B cell (primary cell): ENCODE results near the gene CEMIP2. TPM values are rescaled to one million over a fixed set of nuclear protein-coding genes. Genes with fewer than 3 reads are reported as not detected.

Experiments used
- ATAC-seq: fragments of 200-7000 bp; cut with Tn5 transposase; one replicate; pipeline ENCODE4 v1.10.0; 2021; ENCODE audit warnings: low read depth, mild to moderate bottlenecking, moderate number of reproducible peaks, moderate library complexity
- CTCF ChIA-PET: fragments of 350-600 bp; sonication (Branson Sonifier 250); formaldehyde crosslinking; loops from one replicate; lab custom pipeline; 2021; ENCODE audit warnings: antibody characterized with exemption, inconsistent platforms; lab: Charles Lee
- POLR2A ChIA-PET: fragments of 350-600 bp; sonication (Branson Sonifier 250); formaldehyde crosslinking; loops from one replicate; lab custom pipeline; 2021; ENCODE audit warnings: antibody characterized with exemption; lab: Charles Lee
- DNase-seq: peaks from one replicate; pipeline ENCODE4 v3.0.0; 2013
- H2AFZ ChIP-seq: 2 replicates; pipeline ENCODE4 v1.6.1; 2012; ENCODE audit warnings: mild to moderate bottlenecking, low read depth, low read length; ENCODE audit not compliant: insufficient read depth, poor library complexity, severe bottlenecking
- H3K27ac ChIP-seq, 2 donors: 1 replicate in 1 of 2; 2 replicates in 1 of 2; pipeline ENCODE4 v1.5.1; 2012 to 2013; ENCODE audit warnings: low read length in 2 of 2, mild to moderate bottlenecking in 2 of 2, moderate library complexity in 1 of 2
- H3K27me3 ChIP-seq, 4 experiments: fragments of 200-600 bp in 1 of 4; sonication (generic) in 1 of 4; replicated peaks in 1 of 4; 1 replicate in 2 of 4; 2 replicates in 2 of 4; pipeline versions ENCODE4 v1.6.1 to v1.7.0; 2013 to 2016; ENCODE audit warnings: low read length in 3 of 4, mild to moderate bottlenecking in 2 of 4, mixed read lengths in 1 of 4, moderate library complexity in 1 of 4; ENCODE audit not compliant: insufficient read depth in 4 of 4, control insufficient read depth in 3 of 4; ENCODE audit errors: control extremely low read depth in 1 of 4
- H3K36me3 ChIP-seq, 2 experiments: replicated peaks in 1 of 2; 1 replicate in 1 of 2; 2 replicates in 1 of 2; pipeline versions ENCODE4 v1.6.1 to v1.7.1; 2013; ENCODE audit warnings: low read length in 1 of 2; ENCODE audit not compliant: insufficient read depth in 2 of 2, control insufficient read depth in 1 of 2; ENCODE audit errors: control extremely low read depth in 1 of 2, extremely low read depth in 1 of 2
- H3K4me1 ChIP-seq, 2 donors: fragments of 200-600 bp in 1 of 2; sonication (generic) in 1 of 2; 1 replicate in 1 of 2; 2 replicates in 1 of 2; pipeline versions ENCODE4 v1.5.1 to v1.6.1; 2013 to 2017; ENCODE audit warnings: low read length in 2 of 2; ENCODE audit not compliant: control insufficient read depth in 2 of 2, insufficient read depth in 2 of 2
- H3K4me2 ChIP-seq: replicated peaks from 2 replicates; pipeline ENCODE3; 2012; ENCODE audit warnings: mild to moderate bottlenecking, low read depth, low read length; ENCODE audit not compliant: poor library complexity, severe bottlenecking
- H3K4me3 ChIP-seq, 5 experiments: fragments of 200-600 bp in 1 of 5; sonication (generic) in 1 of 5; 1 replicate in 3 of 5; 2 replicates in 2 of 5; pipeline versions ENCODE4 v1.5.1 to v1.7.0; 2011 to 2016; ENCODE audit warnings: low read length in 4 of 5, mild to moderate bottlenecking in 4 of 5, low read depth in 2 of 5, control low read depth in 1 of 5, moderate library complexity in 1 of 5; ENCODE audit not compliant: insufficient read depth in 1 of 5; ENCODE audit errors: control extremely low read depth in 1 of 5, extremely low read depth in 1 of 5
- H3K79me2 ChIP-seq: fragments of 200-600 bp; sonication (generic); one replicate; pipeline ENCODE4 v1.6.0; 2016; ENCODE audit warnings: low read length; ENCODE audit not compliant: control insufficient read depth, insufficient read depth
- H3K9ac ChIP-seq: fragments of 200-600 bp; sonication (generic); 2 replicates; pipeline ENCODE4 v1.6.1; 2017; ENCODE audit warnings: mild to moderate bottlenecking, low read length, moderate library complexity
- H3K9me3 ChIP-seq, 3 donors: one replicate each; pipeline versions ENCODE4 v1.6.1 to v1.7.1; 2013; ENCODE audit warnings: low read length in 2 of 3; ENCODE audit not compliant: control insufficient read depth in 2 of 3, insufficient read depth in 1 of 3; ENCODE audit errors: control extremely low read depth in 1 of 3
- H4K20me1 ChIP-seq: 2 replicates; pipeline ENCODE4 v1.6.0; 2012; ENCODE audit warnings: mild to moderate bottlenecking, low read length; ENCODE audit not compliant: insufficient read depth, control insufficient read depth, poor library complexity, severe bottlenecking
- H3K27ac Mint-ChIP-seq: one replicate; pipeline ENCODE4 v1.8.0; 2021; ENCODE audit warnings: mixed read lengths
- H3K27me3 Mint-ChIP-seq: one replicate; pipeline ENCODE4 v1.8.0; 2021; ENCODE audit warnings: mixed read lengths
- H3K4me1 Mint-ChIP-seq: one replicate; pipeline ENCODE4 v1.8.0; 2021; ENCODE audit warnings: mixed read lengths
- H3K4me3 Mint-ChIP-seq: one replicate; pipeline ENCODE4 v1.8.0; 2021; ENCODE audit warnings: mixed read lengths
- H3K9me3 Mint-ChIP-seq: one replicate; pipeline ENCODE4 v1.8.0; 2022; ENCODE audit warnings: mixed read lengths; ENCODE audit not compliant: insufficient read depth
- CTCF ChIP-seq: fragments of 200-600 bp; IDR thresholded peaks from one replicate; pipeline ENCODE4 v1.8.0; 2022; ENCODE audit warnings: antibody characterized with exemption, mild to moderate bottlenecking
- EZH2 ChIP-seq: IDR thresholded peaks from 2 replicates; pipeline ENCODE4 v1.6.1; 2012; ENCODE audit warnings: borderline replicate concordance, low read depth, mild to moderate bottlenecking, moderate library complexity, low read length; ENCODE audit not compliant: insufficient read depth, poor library complexity, severe bottlenecking
- WGBS: methylation state at CpG from one replicate; pipeline ENCODE4 v1.1.5; 2013; ENCODE audit warnings: missing lambda C conversion rate; ENCODE audit not compliant: insufficient coverage; 5-methylcytosine and 5-hydroxymethylcytosine counted together
- intact Hi-C: fragments of 100-400 bp; cut with micrococcal nuclease; formaldehyde crosslinking; loops from one replicate; pipeline ENCODE4 v1.10.0; 2022
- polyA plus RNA-seq: library from polyadenylated mRNA; depleted of rRNA; stranded (reverse); fragments of >200 nt; gene quantifications from 2 replicates; pipeline ENCODE4 v1.2.3, GENCODE V29; 2012
- total RNA-seq, 2 donors: library from RNA; stranded (reverse); fragments of 120-200 nt in 1 of 2; gene quantifications; 1 replicate in 1 of 2; 2 replicates in 1 of 2; pipeline versions ENCODE4 v1.2.3 to v1.2.4, GENCODE V29; 2013 to 2022

The CEMIP2 gene
- total and polyA plus RNA-seq, 2 donors (not counting 1 experiment from before 2014, with no cell fraction given): 35.4 to 90.6 TPM

GRCh38 chr9:71755869-71756268, 12.4 kb downstream of the CEMIP2 start:
- DNase-seq (no peak), ATAC-seq (no peak)
- H3K27me3 Mint-ChIP-seq: no peaks in the 10 kb centered on the region
- TF ChIP-seq CTCF (no peak), EZH2 (no peak)
- Histone ChIP-seq H3K36me3 (peaks cover 3 to 8% of the 10 kb centered on the region in 2 experiments), H3K9me3 (no peaks in the 10 kb centered on the region), H3K9ac (no peak overlapping the region), H3K4me2 (no peak overlapping the region), H3K79me2 (peaks cover 89% of the 10 kb centered on the region), H2AFZ (no peak overlapping the region), H3K27me3 (no peaks in the 10 kb centered on the region), H4K20me1 (peaks cover 73% of the 10 kb centered on the region), H3K4me3 (no peak overlapping the region), H3K4me1 (peaks cover 22 to 26% of the 10 kb centered on the region in 2 donors), H3K27ac (no peak overlapping the region)
- H3K4me1 Mint-ChIP-seq: peaks cover 64% of the 10 kb centered on the region
- ChIA-PET CTCF (interaction anchor here (1.0 to 1.4 kb wide), 5 partner anchors 40 to 269 kb away, joined by 3 to 4 read pairs (median 3); no protein-coding TSS in a partner anchor), POLR2A (interaction anchor here (0.7 kb wide), 1 partner anchor 126 kb away, joined by 4 read pairs; no protein-coding TSS in a partner anchor)
- no peak overlapping the region for H3K4me3 Mint-ChIP-seq
- H3K27ac Mint-ChIP-seq: peak overlapping the region; percentile 48
- no CpG with 5 or more reads among the region's 1 CpG for WGBS
- no peaks in the 10 kb centered on the region for H3K9me3 Mint-ChIP-seq
- intact Hi-C loops: no loop called here

GRCh38 chr9:71755230-71755629, 13.1 kb downstream of the CEMIP2 start:
- Histone ChIP-seq H3K4me3 (no peak overlapping the region), H3K27ac (no peak overlapping the region), H3K9me3 (no peaks in the 10 kb centered on the region), H3K79me2 (peaks cover 83% of the 10 kb centered on the region), H2AFZ (no peak overlapping the region), H3K4me2 (no peak overlapping the region), H3K9ac (no peak overlapping the region), H3K27me3 (no peaks in the 10 kb centered on the region), H3K4me1 (peaks cover 21% of the 10 kb centered on the region in 2 donors), H4K20me1 (peaks cover 67% of the 10 kb centered on the region), H3K36me3 (peaks cover 0 to 9% of the 10 kb centered on the region in 2 experiments)
- H3K27ac Mint-ChIP-seq: no peak overlapping the region
- no peaks in the 10 kb centered on the region for H3K27me3 Mint-ChIP-seq
- DNase-seq (no peak), ATAC-seq (no peak)
- H3K4me1 Mint-ChIP-seq: peaks cover 59% of the 10 kb centered on the region
- TF ChIP-seq CTCF (no peak), EZH2 (no peak)
- WGBS: no CpG with 5 or more reads among the region's 2 CpGs
- no peaks in the 10 kb centered on the region for H3K9me3 Mint-ChIP-seq
- ChIA-PET CTCF (interaction anchor here (1.0 to 1.4 kb wide), 5 partner anchors 39 to 269 kb away, joined by 3 to 4 read pairs (median 3); no protein-coding TSS in a partner anchor), POLR2A (no interaction called here)
- intact Hi-C loops: no loop called here
- H3K4me3 Mint-ChIP-seq: no peak overlapping the region
